ENCODE data around the gene PRR12.

Gene PRR12

DNA sequence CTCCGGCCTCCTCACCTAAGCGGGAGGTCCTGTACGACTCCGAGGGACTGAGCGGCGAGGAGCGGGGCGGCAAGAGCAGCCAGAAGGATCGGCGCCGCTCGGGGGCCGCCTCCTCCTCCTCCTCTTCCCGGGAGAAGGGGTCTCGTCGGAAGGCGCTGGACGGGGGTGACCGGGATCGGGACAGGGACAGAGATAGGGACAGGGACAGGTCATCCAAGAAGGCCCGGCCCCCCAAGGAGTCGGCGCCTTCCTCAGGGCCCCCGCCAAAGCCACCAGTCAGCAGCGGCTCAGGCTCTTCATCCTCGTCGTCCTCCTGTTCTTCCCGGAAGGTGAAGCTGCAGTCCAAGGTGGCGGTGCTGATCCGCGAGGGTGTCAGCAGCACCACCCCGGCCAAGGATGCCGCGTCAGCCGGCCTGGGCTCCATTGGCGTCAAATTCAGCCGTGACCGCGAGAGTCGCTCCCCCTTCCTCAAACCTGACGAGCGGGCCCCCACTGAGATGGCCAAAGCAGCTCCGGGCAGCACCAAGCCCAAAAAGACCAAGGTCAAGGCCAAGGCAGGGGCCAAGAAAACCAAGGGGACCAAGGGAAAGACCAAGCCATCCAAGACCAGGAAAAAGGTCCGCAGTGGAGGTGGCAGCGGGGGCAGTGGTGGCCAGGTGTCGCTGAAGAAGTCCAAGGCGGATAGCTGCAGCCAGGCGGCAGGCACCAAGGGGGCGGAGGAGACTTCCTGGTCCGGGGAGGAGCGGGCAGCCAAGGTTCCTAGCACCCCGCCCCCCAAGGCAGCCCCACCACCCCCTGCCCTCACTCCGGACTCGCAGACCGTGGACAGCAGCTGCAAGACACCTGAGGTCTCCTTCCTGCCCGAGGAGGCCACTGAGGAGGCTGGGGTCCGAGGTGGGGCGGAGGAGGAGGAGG is 61.8 kb downstream of the PRR12 start:
- H3K27me3 ChIP-seq (ENCODE audit: control insufficient read depth, insufficient read depth, low read length): no peaks in the 10 kb centered on the region
- H3K4me3 ChIP-seq (ENCODE audit: low read depth, low read length): no peak overlapping the region
- H3K9ac ChIP-seq: no peak overlapping the region
- no peak overlapping the region for H3K4me2 ChIP-seq (ENCODE audit: low read length)
- H2AFZ ChIP-seq: no peak overlapping the region
- H3K27ac ChIP-seq: no peak overlapping the region
- no peaks in the 10 kb centered on the region for H3K4me1 ChIP-seq
- no peaks in the 10 kb centered on the region for H3K36me3 ChIP-seq (ENCODE audit: control insufficient read depth, insufficient read depth, low read length)
- TF ChIP-seq CTCF (IDR thresholded peaks at IDR 0.05): no peak
- H3K9me3 ChIP-seq (ENCODE audit: control insufficient read depth, low read length): no peaks in the 10 kb centered on the region
- peaks cover 5% of the 10 kb centered on the region for H3K79me2 ChIP-seq

DNA sequence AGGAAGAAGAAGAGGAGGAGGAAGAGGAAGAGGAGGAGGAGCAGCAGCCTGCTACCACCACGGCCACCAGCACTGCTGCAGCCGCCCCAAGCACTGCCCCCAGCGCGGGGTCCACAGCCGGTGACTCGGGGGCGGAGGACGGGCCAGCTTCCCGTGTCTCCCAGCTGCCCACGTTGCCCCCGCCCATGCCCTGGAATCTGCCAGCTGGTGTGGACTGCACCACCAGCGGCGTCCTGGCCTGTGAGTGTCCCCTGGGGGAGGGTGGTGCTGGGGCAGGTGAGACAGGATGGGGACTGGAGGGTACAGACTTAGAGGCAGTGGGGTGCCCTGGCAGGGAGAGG is 62.5 kb downstream of the PRR12 start:
- Histone ChIP-seq H3K36me3 (ENCODE audit: control insufficient read depth, insufficient read depth, low read length) (no peaks in the 10 kb centered on the region), H3K4me3 (ENCODE audit: low read depth, low read length) (no peak overlapping the region), H3K27me3 (ENCODE audit: control insufficient read depth, insufficient read depth, low read length) (no peaks in the 10 kb centered on the region), H3K4me1 (no peaks in the 10 kb centered on the region), H3K27ac (no peak overlapping the region), H2AFZ (no peak overlapping the region), H3K79me2 (peaks cover 5% of the 10 kb centered on the region), H3K9me3 (ENCODE audit: control insufficient read depth, low read length) (no peaks in the 10 kb centered on the region), H3K4me2 (ENCODE audit: low read length) (no peak overlapping the region), H3K9ac (no peak overlapping the region)
- no peak for TF ChIP-seq CTCF (IDR thresholded peaks at IDR 0.05)

- H3K36me3 ChIP-seq (ENCODE audit: control insufficient read depth, insufficient read depth, low read length): no peaks in the 10 kb centered on the region
- H3K27ac ChIP-seq: no peak overlapping the region
- TF ChIP-seq CTCF (IDR thresholded peaks at IDR 0.05): no peak
Measured at GRCh38 chr19:49654581-49654980, 63.6 kb downstream of the PRR12 start.

DNA sequence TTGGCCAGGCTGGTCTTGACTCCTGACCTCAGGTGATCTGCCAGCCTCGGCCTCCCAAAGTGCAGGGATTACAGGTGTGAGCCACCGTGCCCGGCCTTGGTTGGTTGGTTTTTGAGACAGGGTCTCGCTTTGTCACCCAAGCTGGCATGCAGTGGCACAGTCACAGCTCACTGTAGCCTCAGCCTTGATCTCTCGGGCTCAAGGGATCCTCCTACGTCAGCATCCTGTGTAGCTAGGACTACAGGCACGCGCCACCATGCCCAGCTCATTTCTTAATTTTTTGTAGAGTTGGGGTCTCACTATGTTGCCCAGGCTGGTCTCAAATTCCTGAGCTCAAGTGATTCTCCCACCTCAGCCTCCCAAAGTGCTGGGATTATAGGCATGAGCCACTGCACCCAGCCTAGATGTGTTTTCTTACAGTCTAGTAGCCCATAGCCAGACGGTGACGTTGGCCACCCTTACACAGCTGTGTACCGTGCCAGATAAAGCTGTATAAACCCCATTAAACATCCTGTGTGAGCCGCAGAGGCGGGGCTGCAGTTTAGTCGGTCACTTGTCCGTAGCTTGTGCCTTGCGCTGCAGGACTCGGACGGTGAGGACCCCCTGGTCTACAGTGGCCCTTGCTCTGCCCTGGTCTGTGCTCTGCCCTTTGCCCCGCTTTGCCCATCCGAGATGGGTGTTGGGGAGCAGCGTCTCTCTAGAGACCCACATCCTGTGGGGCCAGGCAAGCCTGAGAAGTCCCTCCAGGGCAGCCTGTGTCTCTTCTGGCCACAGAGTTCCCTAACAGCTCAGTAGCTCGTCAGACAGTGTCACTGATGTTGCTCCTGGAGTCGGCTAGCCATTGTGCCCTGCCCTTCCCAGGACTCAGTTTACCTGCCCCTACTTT is 64.8 kb downstream of the PRR12 start:
- Histone ChIP-seq H3K27ac (no peak overlapping the region), H3K27me3 (ENCODE audit: control insufficient read depth, insufficient read depth, low read length) (no peaks in the 10 kb centered on the region), H3K9me3 (ENCODE audit: control insufficient read depth, low read length) (no peaks in the 10 kb centered on the region), H3K4me2 (ENCODE audit: low read length) (no peak overlapping the region), H3K4me1 (no peaks in the 10 kb centered on the region), H2AFZ (no peak overlapping the region), H3K79me2 (peaks cover 5% of the 10 kb centered on the region), H3K9ac (no peak overlapping the region), H3K36me3 (ENCODE audit: control insufficient read depth, insufficient read depth, low read length) (no peaks in the 10 kb centered on the region), H3K4me3 (ENCODE audit: low read depth, low read length) (no peak overlapping the region)
- TF ChIP-seq CTCF (IDR thresholded peaks at IDR 0.05): no peak

More at GRCh38 chr19:49654581-49654980, 63.6 kb downstream of the PRR12 start:
- Histone ChIP-seq H3K27me3 (ENCODE audit: control insufficient read depth, insufficient read depth, low read length) (no peaks in the 10 kb centered on the region), H3K4me3 (ENCODE audit: low read depth, low read length) (no peak overlapping the region), H3K4me1 (no peaks in the 10 kb centered on the region), H3K9ac (no peak overlapping the region), H2AFZ (no peak overlapping the region), H3K79me2 (peaks cover 5% of the 10 kb centered on the region), H3K9me3 (ENCODE audit: control insufficient read depth, low read length) (no peaks in the 10 kb centered on the region), H3K4me2 (ENCODE audit: low read length) (no peak overlapping the region)

All from parathyroid adenoma (tissue), 2 donors.